ENCODE results near the gene ZNF516.

ZNF516 gene

GRCh38 chr18:76495435-76496193 is 572 bp upstream of the ZNF516 start:
- ATAC-seq = 0 out of 3 replicates have a peak, but pooled peaks have one; percentile 6
- TF ChIP-seq, protein P1, sequence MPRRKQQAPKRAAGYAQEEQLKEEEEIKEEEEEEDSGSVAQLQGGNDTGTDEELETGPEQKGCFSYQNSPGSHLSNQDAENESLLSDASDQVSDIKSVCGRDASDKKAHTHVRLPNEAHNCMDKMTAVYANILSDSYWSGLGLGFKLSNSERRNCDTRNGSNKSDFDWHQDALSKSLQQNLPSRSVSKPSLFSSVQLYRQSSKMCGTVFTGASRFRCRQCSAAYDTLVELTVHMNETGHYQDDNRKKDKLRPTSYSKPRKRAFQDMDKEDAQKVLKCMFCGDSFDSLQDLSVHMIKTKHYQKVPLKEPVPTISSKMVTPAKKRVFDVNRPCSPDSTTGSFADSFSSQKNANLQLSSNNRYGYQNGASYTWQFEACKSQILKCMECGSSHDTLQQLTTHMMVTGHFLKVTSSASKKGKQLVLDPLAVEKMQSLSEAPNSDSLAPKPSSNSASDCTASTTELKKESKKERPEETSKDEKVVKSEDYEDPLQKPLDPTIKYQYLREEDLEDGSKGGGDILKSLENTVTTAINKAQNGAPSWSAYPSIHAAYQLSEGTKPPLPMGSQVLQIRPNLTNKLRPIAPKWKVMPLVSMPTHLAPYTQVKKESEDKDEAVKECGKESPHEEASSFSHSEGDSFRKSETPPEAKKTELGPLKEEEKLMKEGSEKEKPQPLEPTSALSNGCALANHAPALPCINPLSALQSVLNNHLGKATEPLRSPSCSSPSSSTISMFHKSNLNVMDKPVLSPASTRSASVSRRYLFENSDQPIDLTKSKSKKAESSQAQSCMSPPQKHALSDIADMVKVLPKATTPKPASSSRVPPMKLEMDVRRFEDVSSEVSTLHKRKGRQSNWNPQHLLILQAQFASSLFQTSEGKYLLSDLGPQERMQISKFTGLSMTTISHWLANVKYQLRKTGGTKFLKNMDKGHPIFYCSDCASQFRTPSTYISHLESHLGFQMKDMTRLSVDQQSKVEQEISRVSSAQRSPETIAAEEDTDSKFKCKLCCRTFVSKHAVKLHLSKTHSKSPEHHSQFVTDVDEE (CRISPR knock-in tag; IDR thresholded peaks at IDR 0.05) = no peak
- no peak for TF ChIP-seq BACH2 (CRISPR knock-in tag; IDR thresholded peaks at IDR 0.05; ENCODE audit: borderline replicate concordance)

DNA sequence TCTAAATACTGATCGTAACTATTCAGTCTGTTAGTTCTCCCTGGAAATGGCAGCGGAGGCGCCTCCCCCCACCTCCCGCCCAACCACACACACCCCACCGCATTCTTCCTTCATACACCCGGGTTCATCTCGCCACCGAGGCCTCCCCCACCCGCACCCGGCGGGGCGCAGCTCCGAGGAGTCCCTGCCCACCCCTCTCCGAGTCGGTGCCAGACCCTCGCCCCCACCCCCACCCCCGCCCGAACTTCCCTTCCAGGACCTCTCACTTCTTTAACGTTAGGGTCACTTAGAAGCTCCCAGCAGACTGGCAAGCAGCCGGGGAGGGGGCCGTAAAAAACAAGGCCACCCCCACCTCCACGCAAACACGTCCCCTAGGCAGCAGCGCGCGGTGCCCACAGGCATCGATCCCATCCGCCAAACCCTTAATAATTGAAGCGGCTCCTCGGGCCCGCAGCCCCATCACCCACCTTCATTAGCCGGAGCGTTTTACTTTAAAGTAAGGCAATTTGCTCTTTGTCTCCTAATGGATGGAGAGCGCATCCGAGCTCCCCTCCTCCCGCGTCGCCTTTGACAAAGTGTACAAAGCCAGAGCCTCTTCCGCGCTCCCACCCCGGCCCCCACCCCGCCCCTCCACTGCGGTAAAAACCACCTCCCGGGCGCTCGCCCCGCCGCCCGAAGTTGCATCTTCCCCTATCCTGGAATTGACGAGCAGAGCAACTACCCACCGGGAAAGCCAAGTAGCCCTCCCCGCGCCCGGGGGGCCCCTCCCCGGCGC is 624 bp downstream of the ZNF516 start:
- peak; percentile 7; the same call in 1 of the 3 replicates for ATAC-seq
- TF ChIP-seq, protein P2, sequence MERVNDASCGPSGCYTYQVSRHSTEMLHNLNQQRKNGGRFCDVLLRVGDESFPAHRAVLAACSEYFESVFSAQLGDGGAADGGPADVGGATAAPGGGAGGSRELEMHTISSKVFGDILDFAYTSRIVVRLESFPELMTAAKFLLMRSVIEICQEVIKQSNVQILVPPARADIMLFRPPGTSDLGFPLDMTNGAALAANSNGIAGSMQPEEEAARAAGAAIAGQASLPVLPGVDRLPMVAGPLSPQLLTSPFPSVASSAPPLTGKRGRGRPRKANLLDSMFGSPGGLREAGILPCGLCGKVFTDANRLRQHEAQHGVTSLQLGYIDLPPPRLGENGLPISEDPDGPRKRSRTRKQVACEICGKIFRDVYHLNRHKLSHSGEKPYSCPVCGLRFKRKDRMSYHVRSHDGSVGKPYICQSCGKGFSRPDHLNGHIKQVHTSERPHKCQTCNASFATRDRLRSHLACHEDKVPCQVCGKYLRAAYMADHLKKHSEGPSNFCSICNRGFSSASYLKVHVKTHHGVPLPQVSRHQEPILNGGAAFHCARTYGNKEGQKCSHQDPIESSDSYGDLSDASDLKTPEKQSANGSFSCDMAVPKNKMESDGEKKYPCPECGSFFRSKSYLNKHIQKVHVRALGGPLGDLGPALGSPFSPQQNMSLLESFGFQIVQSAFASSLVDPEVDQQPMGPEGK (CRISPR knock-in tag; IDR thresholded peaks at IDR 0.05; ENCODE audit: borderline replicate concordance) = no peak

- peak; percentile 8 for ATAC-seq
- TF ChIP-seq ARNTL (CRISPR knock-in tag; IDR thresholded peaks at IDR 0.05; ENCODE audit: borderline replicate concordance, low read depth) (no peak), ZFP30 (CRISPR knock-in tag; IDR thresholded peaks at IDR 0.05) (no peak), BACH2 (CRISPR knock-in tag; IDR thresholded peaks at IDR 0.05; ENCODE audit: borderline replicate concordance) (no peak), TCF4 (CRISPR knock-in tag; IDR thresholded peaks at IDR 0.05; ENCODE audit: borderline replicate concordance) (no peak), CREB5 (CRISPR knock-in tag; IDR thresholded peaks at IDR 0.05; ENCODE audit: low read depth) (no peak), CSDC2 (CRISPR knock-in tag; IDR thresholded peaks at IDR 0.05) (no peak), ZNF565 (CRISPR knock-in tag; conservative IDR thresholded peaks at IDR 0.05; ENCODE audit: low read depth) (no peak), RARB (CRISPR knock-in tag; IDR thresholded peaks at IDR 0.05) (no peak), SNAI2 (CRISPR knock-in tag; IDR thresholded peaks at IDR 0.05) (no peak), ZNF70 (CRISPR knock-in tag; IDR thresholded peaks at IDR 0.05) (no peak), CSRNP3 (CRISPR knock-in tag; IDR thresholded peaks at IDR 0.05) (no peak), ISL1 (CRISPR knock-in tag; IDR thresholded peaks at IDR 0.05) (no peak), ZFP3 (CRISPR knock-in tag; IDR thresholded peaks at IDR 0.05) (no peak)
- TF ChIP-seq, protein P3, sequence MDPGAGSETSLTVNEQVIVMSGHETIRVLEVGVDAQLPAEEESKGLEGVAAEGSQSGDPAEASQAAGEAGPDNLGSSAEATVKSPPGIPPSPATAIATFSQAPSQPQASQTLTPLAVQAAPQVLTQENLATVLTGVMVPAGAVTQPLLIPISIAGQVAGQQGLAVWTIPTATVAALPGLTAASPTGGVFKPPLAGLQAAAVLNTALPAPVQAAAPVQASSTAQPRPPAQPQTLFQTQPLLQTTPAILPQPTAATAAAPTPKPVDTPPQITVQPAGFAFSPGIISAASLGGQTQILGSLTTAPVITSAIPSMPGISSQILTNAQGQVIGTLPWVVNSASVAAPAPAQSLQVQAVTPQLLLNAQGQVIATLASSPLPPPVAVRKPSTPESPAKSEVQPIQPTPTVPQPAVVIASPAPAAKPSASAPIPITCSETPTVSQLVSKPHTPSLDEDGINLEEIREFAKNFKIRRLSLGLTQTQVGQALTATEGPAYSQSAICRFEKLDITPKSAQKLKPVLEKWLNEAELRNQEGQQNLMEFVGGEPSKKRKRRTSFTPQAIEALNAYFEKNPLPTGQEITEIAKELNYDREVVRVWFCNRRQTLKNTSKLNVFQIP (CRISPR knock-in tag; IDR thresholded peaks at IDR 0.05; ENCODE audit: borderline replicate concordance, low read depth) = no peak
- TF ChIP-seq, protein P1 (CRISPR knock-in tag; IDR thresholded peaks at IDR 0.05) = no peak
- TF ChIP-seq, protein P2 (CRISPR knock-in tag; IDR thresholded peaks at IDR 0.05; ENCODE audit: borderline replicate concordance) = no peak
Observed at GRCh38 chr18:76493213-76494161, 1.6 kb downstream of the ZNF516 start.
